Large intestine (tissue), 12 donors: ENCODE results near the gene DMC1. TPM values are rescaled to one million over a fixed set of nuclear protein-coding genes. Genes with fewer than 3 reads are reported as not detected.
A peak's percentile ranks its signal among the peaks of the same experiment; 100 is the strongest.
"Not testable (repeated sequence)": the region's sequence is repeated elsewhere in the genome, so short reads cannot be mapped to it uniquely, and the experiment has no call there.

Experiments
- DNase-seq, 2 donors: peaks; one replicate each; pipeline versions ENCODE4 v3.0.0 to v3.0.0-alpha.2; 2013
- H3K27ac ChIP-seq: one replicate; pipeline ENCODE4 v1.5.1; 2013; ENCODE audit warnings: low read length
- H3K27me3 ChIP-seq: 2 replicates; pipeline ENCODE4 v1.6.1; 2013; ENCODE audit warnings: low read length; ENCODE audit not compliant: control insufficient read depth, insufficient read depth
- H3K36me3 ChIP-seq: 2 replicates; pipeline ENCODE4 v1.6.1; 2013; ENCODE audit warnings: low read length; ENCODE audit not compliant: control insufficient read depth, insufficient read depth
- H3K4me1 ChIP-seq: one replicate; pipeline ENCODE4 v1.6.1; 2013; ENCODE audit warnings: low read length; ENCODE audit not compliant: control insufficient read depth, insufficient read depth
- H3K4me3 ChIP-seq: one replicate; pipeline ENCODE4 v1.5.1; 2013; ENCODE audit warnings: low read length
- H3K9me3 ChIP-seq: one replicate; pipeline ENCODE4 v1.6.1; 2013; ENCODE audit warnings: mild to moderate bottlenecking, low read depth, low read length, moderate library complexity; ENCODE audit not compliant: control insufficient read depth
- WGBS: methylation state at CpG from one replicate; pipeline ENCODE4 v1.1.5; 2013; ENCODE audit warnings: low lambda C conversion rate; ENCODE audit not compliant: insufficient coverage; 5-methylcytosine and 5-hydroxymethylcytosine counted together
- long read RNA-seq, 11 donors: transcript quantifications; one replicate each; lab custom pipeline, GENCODE V29; 2026
- polyA plus RNA-seq: library from polyadenylated mRNA; unstranded; fragments of 120-200 nt; gene quantifications from one replicate; pipeline ENCODE4 v1.2.1, GENCODE V29; 2013

The DMC1 gene
- 1.9 TPM for polyA plus RNA-seq
- long read RNA-seq, donor 1: 0 reads
- long read RNA-seq, donor 2, partial matches to known transcripts: 0 of 1 reads
- long read RNA-seq, donor 2, other reads (novel, unspliced or antisense): 0 of 1 reads
- long read RNA-seq, donor 3, partial matches to known transcripts: 0 of 3 reads
- long read RNA-seq, donor 3, other reads (novel, unspliced or antisense): 0 of 3 reads
- long read RNA-seq, donor 4, partial matches to known transcripts: 0 of 1 reads
- long read RNA-seq, donor 4, other reads (novel, unspliced or antisense): 0 of 1 reads
- long read RNA-seq, donor 5: 0 reads
- long read RNA-seq, donor 6, partial matches to known transcripts: 0 of 1 reads
- long read RNA-seq, donor 6, other reads (novel, unspliced or antisense): 0 of 1 reads
- long read RNA-seq, donor 7, partial matches to known transcripts: 0 of 1 reads
- long read RNA-seq, donor 7, other reads (novel, unspliced or antisense): 0 of 1 reads
- long read RNA-seq, donor 8, partial matches to known transcripts: 0 of 4 reads
- long read RNA-seq, donor 8, other reads (novel, unspliced or antisense): 0 of 4 reads
- long read RNA-seq, donor 9: 0 reads
- long read RNA-seq, donor 10, partial matches to known transcripts: 0 of 1 reads
- long read RNA-seq, donor 10, other reads (novel, unspliced or antisense): 0 of 1 reads
- long read RNA-seq, donor 11, partial matches to known transcripts: 0 of 2 reads
- long read RNA-seq, donor 11, other reads (novel, unspliced or antisense): 0 of 2 reads

DNA sequence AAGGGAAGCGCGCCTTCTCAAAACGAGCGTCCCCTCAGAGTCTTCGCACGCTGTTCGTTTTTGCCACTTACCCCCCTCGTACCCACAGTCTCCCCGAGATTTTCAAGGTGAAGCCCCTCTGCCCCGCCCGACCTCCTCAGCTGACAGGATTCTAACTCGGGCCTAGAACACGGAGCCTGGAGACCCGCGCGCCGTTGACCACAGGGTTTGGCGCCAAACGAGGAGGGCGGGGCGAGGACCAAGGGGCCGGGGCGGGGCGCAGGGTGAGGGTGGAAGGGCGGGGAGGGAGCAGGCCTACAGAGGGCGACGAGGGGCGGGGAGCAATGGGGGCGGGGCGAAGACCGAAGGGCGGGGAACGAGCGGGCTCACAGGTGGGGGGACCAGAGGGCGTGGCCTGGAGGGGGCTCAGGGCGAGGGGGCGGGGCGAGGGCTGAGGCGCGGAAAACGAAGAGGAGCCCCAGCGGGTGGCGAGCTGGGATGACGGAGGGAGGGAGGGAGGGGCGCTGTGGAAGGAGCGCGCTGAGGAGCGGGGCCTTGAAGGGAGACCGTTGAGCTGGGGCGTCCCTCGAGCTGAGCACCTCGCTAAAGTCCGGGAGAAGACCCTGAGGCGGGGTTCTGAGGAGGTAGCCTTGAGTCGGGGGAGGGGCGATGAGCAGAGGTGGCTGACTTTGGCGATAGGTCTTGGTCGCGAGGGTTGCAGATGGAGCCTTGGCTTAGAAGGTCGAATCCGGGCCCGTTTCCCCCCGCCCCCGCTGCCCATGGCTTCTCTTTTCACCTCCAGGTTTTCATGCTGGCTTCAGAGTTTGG, at the start of gene DMC1:
Gene DMC1 (minus strand): TSS at position 212 of the 807 bp plus-strand sequence. CDS start 1,927 bp downstream, outside the sequence.
- no peaks in the 10 kb centered on the region for H3K27me3 ChIP-seq
- WGBS: 0% methylated on average over 1 of the region's 64 CpGs
- peak within 1 kb of the TSS; percentile 58 for H3K27ac ChIP-seq

GRCh38 chr22:38618682-38619081, 48.7 kb upstream of the DMC1 start:
- H3K27ac ChIP-seq: no peak overlapping the region
- no peaks in the 10 kb centered on the region for H3K27me3 ChIP-seq
- peaks cover 2% of the 10 kb centered on the region for H3K36me3 ChIP-seq
- peaks cover 6% of the 10 kb centered on the region for H3K9me3 ChIP-seq
- no peaks in the 10 kb centered on the region for H3K4me1 ChIP-seq
- no CpG with 5 or more reads among the region's 2 CpGs for WGBS
- no peak for DNase-seq
- H3K4me3 ChIP-seq: no peak overlapping the region

More for the DNA sequence above, at the start of gene DMC1:
- H3K9me3 ChIP-seq: peaks cover 2% of the 10 kb centered on the region
- H3K4me1 ChIP-seq: peaks cover 5% of the 10 kb centered on the region
- H3K4me3 ChIP-seq: peak within 1 kb of the TSS; percentile 76
- H3K36me3 ChIP-seq: no peaks in the 10 kb centered on the region
- peak; percentile 82 to 86 for DNase-seq

GRCh38 chr22:38618258-38618657, 48.3 kb upstream of the DMC1 start:
- H3K36me3 ChIP-seq: peaks cover 2% of the 10 kb centered on the region
- H3K27me3 ChIP-seq: no peaks in the 10 kb centered on the region
- H3K4me1 ChIP-seq: no peaks in the 10 kb centered on the region
- no peak overlapping the region for H3K27ac ChIP-seq
- no peak for DNase-seq
- peaks cover 6% of the 10 kb centered on the region for H3K9me3 ChIP-seq
- no CpG with 5 or more reads among the region's 1 CpG for WGBS
- no peak overlapping the region for H3K4me3 ChIP-seq

DNA sequence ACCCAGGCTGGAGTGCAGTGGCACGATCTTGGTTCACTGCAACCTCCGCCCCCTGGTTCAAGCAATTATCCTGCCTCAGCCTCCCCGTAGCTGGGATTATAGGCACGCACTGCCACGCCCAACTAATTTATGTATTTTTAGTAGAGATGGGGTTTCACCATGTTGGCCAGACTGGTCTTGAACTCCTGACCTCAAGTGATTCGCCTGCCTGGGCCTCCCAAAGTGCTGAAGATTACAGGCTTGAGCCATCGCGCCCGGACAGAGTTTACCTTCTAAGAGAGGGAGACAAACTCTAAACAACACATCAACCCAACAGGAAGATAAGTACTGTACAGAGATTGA, 45.1 kb upstream of the DMC1 start:
- H3K36me3 ChIP-seq, H3K9me3 ChIP-seq, DNase-seq, H3K4me1 ChIP-seq, H3K27me3 ChIP-seq, H3K4me3 ChIP-seq, H3K27ac ChIP-seq: not testable (repeated sequence)
- no CpG with 5 or more reads among the region's 9 CpGs for WGBS

DNA sequence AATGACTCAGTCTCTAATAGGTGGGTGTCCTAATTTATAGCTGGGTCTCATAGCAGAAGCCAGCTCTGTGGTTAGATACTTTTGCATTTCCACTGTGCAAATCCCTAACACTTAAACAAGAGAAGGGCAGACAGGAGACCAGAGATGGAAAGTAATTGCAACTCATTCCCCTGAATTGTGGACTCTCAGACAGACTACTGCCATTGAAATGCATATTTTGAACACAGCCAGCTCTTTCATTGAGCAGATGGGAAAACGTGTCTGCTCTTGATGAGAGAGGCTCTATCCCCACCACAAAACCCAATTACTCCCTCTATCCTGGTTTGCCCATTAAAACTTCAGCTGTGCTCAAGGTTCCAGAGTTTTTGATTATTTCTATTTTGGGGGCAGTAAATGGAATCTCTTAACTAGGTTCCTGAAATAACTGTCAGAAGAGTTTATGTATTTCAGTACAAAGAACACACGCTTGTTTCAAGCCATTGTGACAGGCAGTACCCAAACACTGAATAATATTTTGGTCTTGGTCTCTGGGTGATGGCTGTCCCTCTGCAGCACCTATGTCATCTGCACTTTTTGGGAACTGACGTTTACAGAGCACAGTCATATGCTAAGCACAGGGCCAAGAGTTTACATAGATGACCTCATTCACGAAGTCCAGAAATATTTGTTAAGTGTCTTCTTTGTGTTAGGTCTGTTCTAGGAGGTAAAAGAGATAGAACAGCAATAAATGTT, 44.5 kb upstream of the DMC1 start:
- no peak for DNase-seq
- no peaks in the 10 kb centered on the region for H3K27me3 ChIP-seq
- H3K9me3 ChIP-seq: peaks cover 6% of the 10 kb centered on the region
- WGBS: no CpG with 5 or more reads among the region's 4 CpGs
- peaks cover 2% of the 10 kb centered on the region for H3K36me3 ChIP-seq
- no peak overlapping the region for H3K4me3 ChIP-seq
- H3K27ac ChIP-seq: no peak overlapping the region
- H3K4me1 ChIP-seq: no peaks in the 10 kb centered on the region

GRCh38 chr22:38613588-38613987, 43.6 kb upstream of the DMC1 start:
- Histone ChIP-seq H3K27ac (no peak overlapping the region), H3K4me3 (no peak overlapping the region), H3K27me3 (no peaks in the 10 kb centered on the region), H3K9me3 (peaks cover 3% of the 10 kb centered on the region), H3K4me1 (no peaks in the 10 kb centered on the region), H3K36me3 (no peaks in the 10 kb centered on the region)
- no peak for DNase-seq
- no CpG with 5 or more reads among the region's 4 CpGs for whole genome bisulfite sequencing

- Histone ChIP-seq H3K9me3 (no peaks in the 10 kb centered on the region), H3K36me3 (no peaks in the 10 kb centered on the region), H3K27ac (no peak overlapping the region), H3K27me3 (no peaks in the 10 kb centered on the region), H3K4me1 (no peaks in the 10 kb centered on the region), H3K4me3 (no peak overlapping the region)
- no peak for DNase-seq
- WGBS: no CpG with 5 or more reads among the region's 5 CpGs
These were observed 42.4 kb upstream of the DMC1 start for GRCh38 chr22:38612217-38613006.

- Histone ChIP-seq H3K4me3 (no peak overlapping the region), H3K27me3 (no peaks in the 10 kb centered on the region), H3K9me3 (no peaks in the 10 kb centered on the region), H3K27ac (no peak overlapping the region), H3K36me3 (no peaks in the 10 kb centered on the region), H3K4me1 (no peaks in the 10 kb centered on the region)
- 100% methylated on average over 1 of the region's 5 CpGs for WGBS
- DNase-seq: no peak
These were observed 41.6 kb upstream of the DMC1 start for GRCh38 chr22:38611559-38611958.

- Histone ChIP-seq H3K4me1 (no peaks in the 10 kb centered on the region), H3K27ac (no peak overlapping the region), H3K36me3 (no peaks in the 10 kb centered on the region), H3K9me3 (no peaks in the 10 kb centered on the region), H3K4me3 (no peak overlapping the region), H3K27me3 (no peaks in the 10 kb centered on the region)
- WGBS: no CpG with 5 or more reads among the region's 5 CpGs
- DNase-seq: no peak
These were observed 40.3 kb upstream of the DMC1 start for GRCh38 chr22:38610234-38610633.
